Measurements from ENCODE around the gene CERK. TPM values are rescaled to one million over a fixed set of nuclear protein-coding genes. Genes with fewer than 3 reads are reported as not detected.

CERK gene
- polyA plus RNA-seq, 1 donor from 2014 or later, result 57.4 TPM

GRCh38 chr22:46671824-46672432 is 66.1 kb downstream of the CERK start:
- Histone ChIP-seq H3K27ac (ENCODE audit: low read length) (no peak overlapping the region), H3K9me2 (ENCODE audit: insufficient read depth, low read length) (no peaks in the 10 kb centered on the region), H3K36me3 (ENCODE audit: insufficient read depth, low read length) (no peaks in the 10 kb centered on the region), H3K4me3 (ENCODE audit: low read length) (no peak overlapping the region), H3K4me2 (ENCODE audit: low read length) (no peak overlapping the region), H3K9ac (ENCODE audit: low read length) (no peak overlapping the region), H3F3A (ENCODE audit: insufficient read depth, low read length, poor library complexity, severe bottlenecking) (no peaks in the 10 kb centered on the region), H2AFZ (ENCODE audit: low read depth, low read length) (no peak overlapping the region), H3K27me3 (ENCODE audit: insufficient read depth, low read depth, low read length) (no peaks in the 10 kb centered on the region), H4K20me1 (ENCODE audit: insufficient read depth) (no peaks in the 10 kb centered on the region), H3K79me2 (replicated peaks; ENCODE audit: insufficient read depth, low read length) (no peaks in the 10 kb centered on the region), H3K9me3 (ENCODE audit: low read length) (no peaks in the 10 kb centered on the region)
- no peak for TF ChIP-seq RAD21 (conservative IDR thresholded peaks at IDR 0.05)
- TF ChIP-seq, protein P1, sequence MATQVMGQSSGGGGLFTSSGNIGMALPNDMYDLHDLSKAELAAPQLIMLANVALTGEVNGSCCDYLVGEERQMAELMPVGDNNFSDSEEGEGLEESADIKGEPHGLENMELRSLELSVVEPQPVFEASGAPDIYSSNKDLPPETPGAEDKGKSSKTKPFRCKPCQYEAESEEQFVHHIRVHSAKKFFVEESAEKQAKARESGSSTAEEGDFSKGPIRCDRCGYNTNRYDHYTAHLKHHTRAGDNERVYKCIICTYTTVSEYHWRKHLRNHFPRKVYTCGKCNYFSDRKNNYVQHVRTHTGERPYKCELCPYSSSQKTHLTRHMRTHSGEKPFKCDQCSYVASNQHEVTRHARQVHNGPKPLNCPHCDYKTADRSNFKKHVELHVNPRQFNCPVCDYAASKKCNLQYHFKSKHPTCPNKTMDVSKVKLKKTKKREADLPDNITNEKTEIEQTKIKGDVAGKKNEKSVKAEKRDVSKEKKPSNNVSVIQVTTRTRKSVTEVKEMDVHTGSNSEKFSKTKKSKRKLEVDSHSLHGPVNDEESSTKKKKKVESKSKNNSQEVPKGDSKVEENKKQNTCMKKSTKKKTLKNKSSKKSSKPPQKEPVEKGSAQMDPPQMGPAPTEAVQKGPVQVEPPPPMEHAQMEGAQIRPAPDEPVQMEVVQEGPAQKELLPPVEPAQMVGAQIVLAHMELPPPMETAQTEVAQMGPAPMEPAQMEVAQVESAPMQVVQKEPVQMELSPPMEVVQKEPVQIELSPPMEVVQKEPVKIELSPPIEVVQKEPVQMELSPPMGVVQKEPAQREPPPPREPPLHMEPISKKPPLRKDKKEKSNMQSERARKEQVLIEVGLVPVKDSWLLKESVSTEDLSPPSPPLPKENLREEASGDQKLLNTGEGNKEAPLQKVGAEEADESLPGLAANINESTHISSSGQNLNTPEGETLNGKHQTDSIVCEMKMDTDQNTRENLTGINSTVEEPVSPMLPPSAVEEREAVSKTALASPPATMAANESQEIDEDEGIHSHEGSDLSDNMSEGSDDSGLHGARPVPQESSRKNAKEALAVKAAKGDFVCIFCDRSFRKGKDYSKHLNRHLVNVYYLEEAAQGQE (IDR thresholded peaks at IDR 0.05; ENCODE audit: borderline replicate concordance), result no peak
- no peak for TF ChIP-seq MXI1 (conservative IDR thresholded peaks at IDR 0.05; ENCODE audit: poor library complexity, severe bottlenecking)
- no peak for TF ChIP-seq SMC3 (conservative IDR thresholded peaks at IDR 0.05; ENCODE audit: poor library complexity)
- no peak for TF ChIP-seq TAF1 (IDR thresholded peaks at IDR 0.05; ENCODE audit: low read depth)
- TF ChIP-seq POLR2AphosphoS5 (IDR thresholded peaks at IDR 0.05), result no peak
- TF ChIP-seq EP300 (conservative IDR thresholded peaks at IDR 0.05; ENCODE audit: poor library complexity, severe bottlenecking), result no peak
- TF ChIP-seq, protein P2, sequence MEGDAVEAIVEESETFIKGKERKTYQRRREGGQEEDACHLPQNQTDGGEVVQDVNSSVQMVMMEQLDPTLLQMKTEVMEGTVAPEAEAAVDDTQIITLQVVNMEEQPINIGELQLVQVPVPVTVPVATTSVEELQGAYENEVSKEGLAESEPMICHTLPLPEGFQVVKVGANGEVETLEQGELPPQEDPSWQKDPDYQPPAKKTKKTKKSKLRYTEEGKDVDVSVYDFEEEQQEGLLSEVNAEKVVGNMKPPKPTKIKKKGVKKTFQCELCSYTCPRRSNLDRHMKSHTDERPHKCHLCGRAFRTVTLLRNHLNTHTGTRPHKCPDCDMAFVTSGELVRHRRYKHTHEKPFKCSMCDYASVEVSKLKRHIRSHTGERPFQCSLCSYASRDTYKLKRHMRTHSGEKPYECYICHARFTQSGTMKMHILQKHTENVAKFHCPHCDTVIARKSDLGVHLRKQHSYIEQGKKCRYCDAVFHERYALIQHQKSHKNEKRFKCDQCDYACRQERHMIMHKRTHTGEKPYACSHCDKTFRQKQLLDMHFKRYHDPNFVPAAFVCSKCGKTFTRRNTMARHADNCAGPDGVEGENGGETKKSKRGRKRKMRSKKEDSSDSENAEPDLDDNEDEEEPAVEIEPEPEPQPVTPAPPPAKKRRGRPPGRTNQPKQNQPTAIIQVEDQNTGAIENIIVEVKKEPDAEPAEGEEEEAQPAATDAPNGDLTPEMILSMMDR (IDR thresholded peaks at IDR 0.05; ENCODE audit: poor library complexity, severe bottlenecking), result no peak
- TF ChIP-seq EZH2 (IDR thresholded peaks at IDR 0.05; ENCODE audit: borderline replicate concordance, insufficient read depth, low read length, poor library complexity, severe bottlenecking), result no peak

GRCh38 chr22:46669201-46669600 is 68.9 kb downstream of the CERK start:
- H3K79me2 ChIP-seq (replicated peaks; ENCODE audit: insufficient read depth, low read length), result no peaks in the 10 kb centered on the region
- H3K9me2 ChIP-seq (ENCODE audit: insufficient read depth, low read length), result no peaks in the 10 kb centered on the region
- H3F3A ChIP-seq (ENCODE audit: insufficient read depth, low read length, poor library complexity, severe bottlenecking), result no peaks in the 10 kb centered on the region
- no peak overlapping the region for H3K27ac ChIP-seq (ENCODE audit: low read length)
- H3K4me3 ChIP-seq (ENCODE audit: low read length), result no peak overlapping the region
- no peak overlapping the region for H3K9ac ChIP-seq (ENCODE audit: low read length)
- TF ChIP-seq POLR2AphosphoS5 (IDR thresholded peaks at IDR 0.05) (no peak), EZH2 (IDR thresholded peaks at IDR 0.05; ENCODE audit: borderline replicate concordance, insufficient read depth, low read length, poor library complexity, severe bottlenecking) (no peak), MXI1 (conservative IDR thresholded peaks at IDR 0.05; ENCODE audit: poor library complexity, severe bottlenecking) (no peak), SMC3 (conservative IDR thresholded peaks at IDR 0.05; ENCODE audit: poor library complexity) (no peak), RAD21 (conservative IDR thresholded peaks at IDR 0.05) (no peak)
- TF ChIP-seq, protein P2 (IDR thresholded peaks at IDR 0.05; ENCODE audit: poor library complexity, severe bottlenecking), result no peak
- TF ChIP-seq, protein P1 (IDR thresholded peaks at IDR 0.05; ENCODE audit: borderline replicate concordance), result no peak
- H3K36me3 ChIP-seq (ENCODE audit: insufficient read depth, low read length), result no peaks in the 10 kb centered on the region
- H3K27me3 ChIP-seq (ENCODE audit: insufficient read depth, low read depth, low read length), result no peaks in the 10 kb centered on the region
- no peak overlapping the region for H2AFZ ChIP-seq (ENCODE audit: low read depth, low read length)
- H3K4me2 ChIP-seq (ENCODE audit: low read length), result no peak overlapping the region
- no peaks in the 10 kb centered on the region for H3K9me3 ChIP-seq (ENCODE audit: low read length)
- H4K20me1 ChIP-seq (ENCODE audit: insufficient read depth), result no peaks in the 10 kb centered on the region
